ENCODE results near the gene RBM6.
"Not testable (repeated sequence)": the region's sequence is repeated elsewhere in the genome, so short reads cannot be mapped to it uniquely, and the experiment has no call there.

The RBM6 gene

GRCh38 chr3:50078622-50079021, 138.7 kb downstream of the RBM6 start:
- Histone ChIP-seq H3K36me3 (ENCODE audit: insufficient read depth, low read length) (peaks cover 45% of the 10 kb centered on the region), H3K27me3 (ENCODE audit: insufficient read depth, low read length) (no peaks in the 10 kb centered on the region), H2AFZ (ENCODE audit: low read length) (no peak overlapping the region), H3K9me2 (ENCODE audit: low read depth, low read length) (no peaks in the 10 kb centered on the region), H3K4me2 (ENCODE audit: low read length) (no peak overlapping the region), H3K79me2 (ENCODE audit: insufficient read depth, low read length) (no peaks in the 10 kb centered on the region), H3K9me3 (ENCODE audit: low read length) (no peaks in the 10 kb centered on the region), H3K9ac (ENCODE audit: low read length) (no peak overlapping the region), H4K20me1 (ENCODE audit: insufficient read depth, low read length) (no peaks in the 10 kb centered on the region), H3K27ac (ENCODE audit: low read depth, low read length, poor library complexity, severe bottlenecking) (peak overlapping the region; percentile 36), H3K4me1 (ENCODE audit: insufficient read depth, low read length, severe bottlenecking) (peaks cover 16% of the 10 kb centered on the region), H3K4me3 (ENCODE audit: low read depth, low read length, poor library complexity, severe bottlenecking) (no peak overlapping the region), H3F3A (ENCODE audit: insufficient read depth, low read length) (peaks cover 3% of the 10 kb centered on the region; the same call in 1 of the 2 replicates)
- TF ChIP-seq, protein P1, sequence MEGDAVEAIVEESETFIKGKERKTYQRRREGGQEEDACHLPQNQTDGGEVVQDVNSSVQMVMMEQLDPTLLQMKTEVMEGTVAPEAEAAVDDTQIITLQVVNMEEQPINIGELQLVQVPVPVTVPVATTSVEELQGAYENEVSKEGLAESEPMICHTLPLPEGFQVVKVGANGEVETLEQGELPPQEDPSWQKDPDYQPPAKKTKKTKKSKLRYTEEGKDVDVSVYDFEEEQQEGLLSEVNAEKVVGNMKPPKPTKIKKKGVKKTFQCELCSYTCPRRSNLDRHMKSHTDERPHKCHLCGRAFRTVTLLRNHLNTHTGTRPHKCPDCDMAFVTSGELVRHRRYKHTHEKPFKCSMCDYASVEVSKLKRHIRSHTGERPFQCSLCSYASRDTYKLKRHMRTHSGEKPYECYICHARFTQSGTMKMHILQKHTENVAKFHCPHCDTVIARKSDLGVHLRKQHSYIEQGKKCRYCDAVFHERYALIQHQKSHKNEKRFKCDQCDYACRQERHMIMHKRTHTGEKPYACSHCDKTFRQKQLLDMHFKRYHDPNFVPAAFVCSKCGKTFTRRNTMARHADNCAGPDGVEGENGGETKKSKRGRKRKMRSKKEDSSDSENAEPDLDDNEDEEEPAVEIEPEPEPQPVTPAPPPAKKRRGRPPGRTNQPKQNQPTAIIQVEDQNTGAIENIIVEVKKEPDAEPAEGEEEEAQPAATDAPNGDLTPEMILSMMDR (IDR thresholded peaks at IDR 0.05; ENCODE audit: low read length): no peak
- no peak for TF ChIP-seq EZH2 (IDR thresholded peaks at IDR 0.05; ENCODE audit: borderline replicate concordance, low read length)

- peaks cover 23% of the 10 kb centered on the region for H3K4me1 ChIP-seq (ENCODE audit: insufficient read depth, low read length, severe bottlenecking)
- H3K27me3 ChIP-seq (ENCODE audit: insufficient read depth, low read length): not testable (repeated sequence)
Measured at GRCh38 chr3:50084951-50085350, 145.0 kb downstream of the RBM6 start.

GRCh38 chr3:50088725-50089608, 149.0 kb downstream of the RBM6 start, which contains the start of gene RBM5:
Gene RBM5 (plus strand): TSS chr3:50088919. CDS start chr3:50090435, 1,516 bp downstream.
- no peaks in the 10 kb centered on the region for H3K9me2 ChIP-seq (ENCODE audit: low read depth, low read length)
- peak within 1 kb of the TSS; percentile 67 for H3K4me2 ChIP-seq (ENCODE audit: low read length)
- peaks cover 23% of the 10 kb centered on the region for H3K4me1 ChIP-seq (ENCODE audit: insufficient read depth, low read length, severe bottlenecking)
- peak within 1 kb of the TSS; percentile 97 for H2AFZ ChIP-seq (ENCODE audit: low read length)
- TF ChIP-seq, protein P1 (IDR thresholded peaks at IDR 0.05; ENCODE audit: low read length): no peak
- TF ChIP-seq EZH2 (IDR thresholded peaks at IDR 0.05; ENCODE audit: borderline replicate concordance, low read length): no peak
- peak within 1 kb of the TSS; percentile 80 for H3K27ac ChIP-seq (ENCODE audit: low read depth, low read length, poor library complexity, severe bottlenecking)
- H3K4me3 ChIP-seq (ENCODE audit: low read depth, low read length, poor library complexity, severe bottlenecking): peak within 1 kb of the TSS; percentile 98
- no peaks in the 10 kb centered on the region for H3K27me3 ChIP-seq (ENCODE audit: insufficient read depth, low read length)
- H3K36me3 ChIP-seq (ENCODE audit: insufficient read depth, low read length): peaks cover 42% of the 10 kb centered on the region
- H3K9ac ChIP-seq (ENCODE audit: low read length): peak within 1 kb of the TSS; percentile 98
- H3K79me2 ChIP-seq (ENCODE audit: insufficient read depth, low read length): peaks cover 29% of the 10 kb centered on the region
- H3K9me3 ChIP-seq (ENCODE audit: low read length): no peaks in the 10 kb centered on the region
- no peaks in the 10 kb centered on the region for H4K20me1 ChIP-seq (ENCODE audit: insufficient read depth, low read length)
- no peaks in the 10 kb centered on the region for H3F3A ChIP-seq (ENCODE audit: insufficient read depth, low read length)

More at GRCh38 chr3:50084951-50085350, 145.0 kb downstream of the RBM6 start:
- H3K36me3 ChIP-seq (ENCODE audit: insufficient read depth, low read length); H3K9me3 ChIP-seq (ENCODE audit: low read length); H3F3A ChIP-seq (ENCODE audit: insufficient read depth, low read length); H2AFZ ChIP-seq (ENCODE audit: low read length); H3K4me3 ChIP-seq (ENCODE audit: low read depth, low read length, poor library complexity, severe bottlenecking); H3K9me2 ChIP-seq (ENCODE audit: low read depth, low read length); H3K4me2 ChIP-seq (ENCODE audit: low read length); H4K20me1 ChIP-seq (ENCODE audit: insufficient read depth, low read length); H3K27ac ChIP-seq (ENCODE audit: low read depth, low read length, poor library complexity, severe bottlenecking); H3K9ac ChIP-seq (ENCODE audit: low read length): not testable (repeated sequence)
- peaks cover 11% of the 10 kb centered on the region for H3K79me2 ChIP-seq (ENCODE audit: insufficient read depth, low read length)

Measured in OCI-LY1 (cell line).